DMS53 treated with DMSO at 0.1 percent for 48 hours (cell line): Measurements from ENCODE around the gene SUGCT.
A peak's percentile ranks its signal among the peaks of the same experiment; 100 is the strongest.
"Not testable (repeated sequence)": the region's sequence is repeated elsewhere in the genome, so short reads cannot be mapped to it uniquely, and the experiment has no call there.

ENCODE experiments used
- DNase-seq: peaks from one replicate; lab custom pipeline; 2025; ENCODE audit not compliant: unreplicated experiment; lab: John Stamatoyannopoulos, UW

SUGCT gene

GRCh38 chr7:40649247-40649646 is 514.4 kb downstream of the SUGCT start:
- no peak for DNase-seq

GRCh38 chr7:40650903-40651302 is 516.1 kb downstream of the SUGCT start:
- DNase-seq = not testable (repeated sequence)

GRCh38 chr7:40654171-40654570 is 519.4 kb downstream of the SUGCT start:
- no peak for DNase-seq

GRCh38 chr7:40655426-40655825 is 520.6 kb downstream of the SUGCT start:
- no peak for DNase-seq

- DNase-seq = no peak
Observed at GRCh38 chr7:40656349-40656748, 521.5 kb downstream of the SUGCT start.

- no peak for DNase-seq
Observed at GRCh38 chr7:40658729-40659128, 523.9 kb downstream of the SUGCT start.

GRCh38 chr7:40659231-40659630 is 524.4 kb downstream of the SUGCT start:
- no peak for DNase-seq

- no peak for DNase-seq
Observed at GRCh38 chr7:40673285-40673684, 538.5 kb downstream of the SUGCT start.

GRCh38 chr7:40674316-40674715 is 539.5 kb downstream of the SUGCT start:
- DNase-seq = no peak

GRCh38 chr7:40675741-40676140 is 540.9 kb downstream of the SUGCT start:
- DNase-seq = no peak

- no peak for DNase-seq
Observed at GRCh38 chr7:40676221-40676620, 541.4 kb downstream of the SUGCT start.

GRCh38 chr7:40680657-40681056 is 545.9 kb downstream of the SUGCT start:
- DNase-seq = peak; percentile 10

GRCh38 chr7:40682696-40683095 is 547.9 kb downstream of the SUGCT start:
- DNase-seq = no peak

GRCh38 chr7:40694026-40694809 is 559.4 kb downstream of the SUGCT start:
- no peak for DNase-seq

GRCh38 chr7:40694991-40695390 is 560.2 kb downstream of the SUGCT start:
- no peak for DNase-seq

- no peak for DNase-seq
Observed at GRCh38 chr7:40697653-40698052, 562.8 kb downstream of the SUGCT start.

- no peak for DNase-seq
Observed at GRCh38 chr7:40698214-40698920, 563.6 kb downstream of the SUGCT start.

GRCh38 chr7:40698921-40699260 is 564.1 kb downstream of the SUGCT start:
- no peak for DNase-seq

- DNase-seq = no peak
Observed at GRCh38 chr7:40700653-40701421, 566.0 kb downstream of the SUGCT start.

- DNase-seq = no peak
Observed at GRCh38 chr7:40701836-40702551, 567.2 kb downstream of the SUGCT start.

- no peak for DNase-seq
Observed at GRCh38 chr7:40704172-40704571, 569.4 kb downstream of the SUGCT start.
